CD4-positive, alpha-beta T cell (primary cell): Measurements from ENCODE around the gene DOCK6. TPM values are rescaled to one million over a fixed set of nuclear protein-coding genes. Genes with fewer than 3 reads are reported as not detected.
"Not testable (repeated sequence)": the region's sequence is repeated elsewhere in the genome, so short reads cannot be mapped to it uniquely, and the experiment has no call there.

Experiments used
- ATAC-seq: fragments of 200-7000 bp; cut with Tn5 transposase; one replicate; pipeline ENCODE4 v1.10.0; 2022; ENCODE audit warnings: mild to moderate bottlenecking; ENCODE audit not compliant: poor library complexity
- CTCF ChIA-PET: fragments of 350-600 bp; sonication (Branson Sonifier 250); formaldehyde crosslinking; loops from one replicate; lab custom pipeline; 2021; ENCODE audit warnings: antibody characterized with exemption, inconsistent platforms; lab: Charles Lee
- POLR2A ChIA-PET: fragments of 350-600 bp; sonication (Branson Sonifier 250); formaldehyde crosslinking; loops from one replicate; lab custom pipeline; 2021; ENCODE audit warnings: antibody characterized with exemption, inconsistent platforms; lab: Charles Lee
- DNase-seq, 14 experiments: peaks; one replicate each; pipeline ENCODE4 v3.0.0-alpha.2; 2013 to 2020; ENCODE audit warnings: mixed read lengths in 2 of 14
- H3K27ac ChIP-seq, 2 donors: one replicate each; pipeline versions ENCODE4 v1.5.1 to v1.7.0; 2013; ENCODE audit warnings: low read length in 2 of 2, low read depth in 1 of 2, mild to moderate bottlenecking in 1 of 2
- H3K27me3 ChIP-seq, 2 experiments: 1 replicate in 1 of 2; 2 replicates in 1 of 2; pipeline versions ENCODE4 v1.6.1 to v1.7.0; 2013; ENCODE audit warnings: low read length in 2 of 2, control low read depth in 1 of 2, mild to moderate bottlenecking in 1 of 2, moderate library complexity in 1 of 2; ENCODE audit not compliant: insufficient read depth in 2 of 2, control insufficient read depth in 1 of 2
- H3K36me3 ChIP-seq: one replicate; pipeline ENCODE4 v1.6.1; 2013; ENCODE audit warnings: low read length, control low read depth; ENCODE audit not compliant: insufficient read depth
- H3K4me1 ChIP-seq: one replicate; pipeline ENCODE4 v1.6.1; 2013; ENCODE audit warnings: low read length, control low read depth; ENCODE audit not compliant: insufficient read depth
- H3K4me3 ChIP-seq: one replicate; pipeline ENCODE4 v1.5.1; 2013; ENCODE audit warnings: mild to moderate bottlenecking, low read length, moderate library complexity
- H3K9me3 ChIP-seq, 2 experiments: 1 replicate in 1 of 2; 2 replicates in 1 of 2; pipeline versions ENCODE4 v1.6.1 to v1.7.0; 2013; ENCODE audit warnings: low read length in 2 of 2, mild to moderate bottlenecking in 2 of 2, control low read depth in 1 of 2, moderate library complexity in 1 of 2; ENCODE audit not compliant: control insufficient read depth in 1 of 2, insufficient read depth in 1 of 2
- H3K27ac Mint-ChIP-seq: one replicate; pipeline ENCODE4 v1.8.0; 2020; ENCODE audit warnings: mixed read lengths
- H3K27me3 Mint-ChIP-seq: one replicate; pipeline ENCODE4 v1.8.0; 2021; ENCODE audit warnings: mixed read lengths
- H3K36me3 Mint-ChIP-seq: one replicate; pipeline ENCODE4 v1.8.0; 2021; ENCODE audit warnings: low read depth, mixed read lengths
- H3K4me1 Mint-ChIP-seq: one replicate; pipeline ENCODE4 v1.8.0; 2021; ENCODE audit warnings: low read depth, mixed read lengths
- H3K4me3 Mint-ChIP-seq: one replicate; pipeline ENCODE4 v1.8.0; 2020; ENCODE audit warnings: mild to moderate bottlenecking, mixed read lengths
- H3K9me3 Mint-ChIP-seq: one replicate; pipeline ENCODE4 v1.8.0; 2020; ENCODE audit warnings: mixed read lengths
- CTCF ChIP-seq: fragments of 200-600 bp; IDR thresholded peaks from one replicate; pipeline ENCODE4 v1.8.0; 2022; ENCODE audit warnings: antibody characterized with exemption, mild to moderate bottlenecking
- intact Hi-C, 2 experiments: fragments of 100-400 bp; cut with DNase I in 1 of 2; cut with micrococcal nuclease in 1 of 2; formaldehyde crosslinking; loops; one replicate each; pipeline versions ENCODE4 v1.15.1 to v1.9.0; 2023 to 2025; cut with DNase I, micrococcal nuclease
- total RNA-seq, 174 experiments: library from RNA in 2 of 174; stranded (reverse) in 2 of 174; gene quantifications; one replicate each; pipeline ENCODE4 v1.2.3 and lab custom pipeline; 2021 to 2026

DOCK6 gene
- total RNA-seq, 2 experiments from 2014 or later: 0.14 to 0.38 TPM

GRCh38 chr19:11181488-11181887 is 80.8 kb downstream of the DOCK6 start:
- intact Hi-C loops: no loop called here
- no peak for TF ChIP-seq CTCF
- Mint-ChIP-seq H3K36me3 (no peaks in the 10 kb centered on the region), H3K27ac (no peak overlapping the region), H3K4me1 (no peaks in the 10 kb centered on the region), H3K4me3 (no peak overlapping the region), H3K9me3 (no peaks in the 10 kb centered on the region), H3K27me3 (peaks cover 10% of the 10 kb centered on the region)
- Histone ChIP-seq H3K4me1 (peaks cover 7% of the 10 kb centered on the region), H3K27me3 (no peaks in the 10 kb centered on the region), H3K36me3 (no peaks in the 10 kb centered on the region), H3K4me3 (no peak overlapping the region), H3K9me3 (no peaks in the 10 kb centered on the region), H3K27ac (no peak overlapping the region)
- POLR2A ChIA-PET: no interaction called here
- DNase-seq (no peak), ATAC-seq (no peak)
- CTCF ChIA-PET: interaction anchor here (0.7 kb wide), 1 partner anchor 128 kb away, joined by 3 read pairs; no protein-coding TSS in a partner anchor

- H3K27me3 ChIP-seq, H3K27ac Mint-ChIP-seq, POLR2A ChIA-PET, H3K4me1 Mint-ChIP-seq, H3K27ac ChIP-seq, H3K4me1 ChIP-seq, H3K9me3 ChIP-seq, H3K27me3 Mint-ChIP-seq, CTCF ChIA-PET, H3K4me3 Mint-ChIP-seq, H3K4me3 ChIP-seq, H3K36me3 Mint-ChIP-seq, H3K36me3 ChIP-seq, H3K9me3 Mint-ChIP-seq, ATAC-seq, DNase-seq, intact Hi-C loops: not testable (repeated sequence)
Measured at GRCh38 chr19:11180975-11181374, 81.3 kb downstream of the DOCK6 start.

- Mint-ChIP-seq H3K4me1 (no peaks in the 10 kb centered on the region), H3K9me3 (no peaks in the 10 kb centered on the region), H3K36me3 (no peaks in the 10 kb centered on the region), H3K27me3 (peaks cover 10% of the 10 kb centered on the region), H3K4me3 (no peak overlapping the region), H3K27ac (no peak overlapping the region)
- DNase-seq: no peak
- POLR2A ChIA-PET: no interaction called here
- no peaks in the 10 kb centered on the region for H3K36me3 ChIP-seq
- CTCF ChIA-PET: no interaction called here
- H3K9me3 ChIP-seq: no peaks in the 10 kb centered on the region
- TF ChIP-seq CTCF: no peak
- no peaks in the 10 kb centered on the region for H3K27me3 ChIP-seq
- no peak overlapping the region for H3K27ac ChIP-seq
- no peak overlapping the region for H3K4me3 ChIP-seq
- peaks cover 7% of the 10 kb centered on the region for H3K4me1 ChIP-seq
- no peak for ATAC-seq
- intact Hi-C loops: no loop called here
Measured at GRCh38 chr19:11180346-11180745, 82.0 kb downstream of the DOCK6 start.

- no peaks in the 10 kb centered on the region for H3K4me1 Mint-ChIP-seq
- no peak for TF ChIP-seq CTCF
Measured at GRCh38 chr19:11179716-11180297, 82.5 kb downstream of the DOCK6 start.

GRCh38 chr19:11179145-11179465 is 83.2 kb downstream of the DOCK6 start:
- H3K36me3 Mint-ChIP-seq, H3K9me3 ChIP-seq, intact Hi-C loops, H3K27me3 Mint-ChIP-seq, H3K27me3 ChIP-seq, ATAC-seq, H3K4me3 Mint-ChIP-seq, H3K36me3 ChIP-seq, H3K4me3 ChIP-seq, H3K9me3 Mint-ChIP-seq, H3K4me1 ChIP-seq, H3K4me1 Mint-ChIP-seq, CTCF ChIA-PET, H3K27ac Mint-ChIP-seq, H3K27ac ChIP-seq, DNase-seq, POLR2A ChIA-PET: not testable (repeated sequence)

More at GRCh38 chr19:11179716-11180297, 82.5 kb downstream of the DOCK6 start:
- no peaks in the 10 kb centered on the region for H3K36me3 ChIP-seq
- Mint-ChIP-seq H3K27ac (no peak overlapping the region), H3K36me3 (no peaks in the 10 kb centered on the region), H3K9me3 (no peaks in the 10 kb centered on the region), H3K27me3 (peaks cover 10% of the 10 kb centered on the region), H3K4me3 (no peak overlapping the region)
- ATAC-seq (no peak), DNase-seq (no peak)
- H3K9me3 ChIP-seq: no peaks in the 10 kb centered on the region
- intact Hi-C loops: no loop called here
- no peak overlapping the region for H3K27ac ChIP-seq
- H3K4me1 ChIP-seq: peaks cover 7% of the 10 kb centered on the region
- ChIA-PET POLR2A (no interaction called here), CTCF (no interaction called here)
- H3K4me3 ChIP-seq: no peak overlapping the region
- H3K27me3 ChIP-seq: no peaks in the 10 kb centered on the region
